H1 (cell line): ENCODE data around the gene SRRM4. TPM values are rescaled to one million over a fixed set of nuclear protein-coding genes. Genes with fewer than 3 reads are reported as not detected.

Source experiments
- EGR1 ChIP-seq: IDR thresholded peaks from 2 replicates; pipeline ENCODE4 v1.6.1; 2011; ENCODE audit warnings: low read depth, low read length, borderline replicate concordance
- GABPA ChIP-seq: IDR thresholded peaks from 2 replicates; pipeline ENCODE4 v1.6.1; 2011; ENCODE audit warnings: mild to moderate bottlenecking, low read length, moderate library complexity, borderline replicate concordance; ENCODE audit not compliant: insufficient read depth
- JUN ChIP-seq: IDR thresholded peaks from 2 replicates; pipeline ENCODE4 v1.6.1; 2011; ENCODE audit warnings: low read depth, mild to moderate bottlenecking, improper control_type of control experiment, low read length
- NRF1 ChIP-seq: IDR thresholded peaks from 2 replicates; pipeline ENCODE4 v1.6.1; 2011; ENCODE audit warnings: mild to moderate bottlenecking, low read depth, low read length, improper control_type of control experiment
- SIN3A ChIP-seq, 2 experiments: IDR thresholded peaks in 1 of 2; conservative IDR thresholded peaks in 1 of 2; 2 replicates each; pipeline ENCODE4 v1.6.1; 2011 to 2012; ENCODE audit warnings: low read length in 2 of 2, improper control_type of control experiment in 1 of 2, low read depth in 1 of 2, mild to moderate bottlenecking in 1 of 2
- SIRT6 ChIP-seq: IDR thresholded peaks from one replicate; pipeline ENCODE4 v1.7.1; 2012; ENCODE audit warnings: low read length, inconsistent platforms
- polyA plus RNA-seq, 7 experiments: library from polyadenylated mRNA; depleted of rRNA in 3 of 7; stranded (reverse) in 5 of 7; unstranded in 2 of 7; fragments of >200 nt in 5 of 7; fragments of 200-250 nt in 2 of 7; gene quantifications; 1 replicate in 5 of 7; 2 replicates in 1 of 7; 4 replicates in 1 of 7; pipeline versions ENCODE4 v1.2.1 to v1.2.3, GENCODE V29; 2011 to 2013; ENCODE audit warnings: missing spikeins in 2 of 7, mixed read lengths in 2 of 7
- total RNA-seq: library from RNA; stranded (reverse); fragmentation: NEBNext Ultra II Directional; extraction: Animal tissue kit (Norgen Biotek cat#: 25700); gene quantifications from 2 replicates; pipeline ENCODE4 v1.2.1, GENCODE V29; 2021

The SRRM4 gene
- total and polyA plus RNA-seq, 2 of the 8 experiments (the other 6 are each of a cell fraction or from before 2014, with no cell fraction given), result 0.53 to 1.1 TPM

GRCh38 chr12:119147847-119148448 is 166.6 kb downstream of the SRRM4 start (continued):
- TF ChIP-seq SIRT6 (no peak), NRF1 (no peak), JUN (no peak), GABPA (no peak), SIN3A (conservative IDR thresholded peaks at IDR 0.05 in 1 of 2, IDR thresholded peaks at IDR 0.05 in 1 of 2; ENCODE audit: low read depth in 1 of 2, low read length in 2 of 2) (no peak), EGR1 (no peak)
